Measurements from ENCODE around the gene ABTB2. TPM values are rescaled to one million over a fixed set of nuclear protein-coding genes. Genes with fewer than 3 reads are reported as not detected.

Gene ABTB2
- total RNA-seq, 6 donors from 2014 or later: 1.4 to 6.8 (median 4.7) TPM

GRCh38 chr11:34114014-34114413 is 243.8 kb downstream of the ABTB2 start:
- Histone ChIP-seq H3K27ac (no peak overlapping the region), H3K36me3 (peaks cover 31 to 100% (median 81%) of the 10 kb centered on the region in 4 donors), H3K9me3 (no peaks in the 10 kb centered on the region), H3K4me1 (no peaks in the 10 kb centered on the region), H3K27me3 (no peaks in the 10 kb centered on the region), H3K4me3 (no peak overlapping the region)
- ATAC-seq (ENCODE audit: low FRiP score in 2 of 2) (no peak), DNase-seq (no peak)
- 94 to 95% methylated on average over 2 of the region's 2 CpGs for WGBS, 2 donors
- TF ChIP-seq CTCF (IDR thresholded peaks at IDR 0.05): no peak
- no peak for TF ChIP-seq POLR2AphosphoS5 (IDR thresholded peaks at IDR 0.05)
- no peak for TF ChIP-seq EP300 (IDR thresholded peaks at IDR 0.05)
- no peak for TF ChIP-seq POLR2A (IDR thresholded peaks at IDR 0.05)

- peaks cover 24 to 81% (median 59%) of the 10 kb centered on the region in 4 donors for H3K36me3 ChIP-seq
- peak in 1 of 2 donors; percentile 12 for ATAC-seq (ENCODE audit: low FRiP score in 2 of 2)
- peaks cover 0 to 10% (median 4%) of the 10 kb centered on the region in 4 donors for H3K4me1 ChIP-seq
- 80 to 84% methylated on average over 6 of the region's 6 CpGs for WGBS, 2 donors
- H3K27me3 ChIP-seq: no peaks in the 10 kb centered on the region
- no peaks in the 10 kb centered on the region for H3K9me3 ChIP-seq
- TF ChIP-seq POLR2A (IDR thresholded peaks at IDR 0.05): no peak
- no peak for TF ChIP-seq CTCF (IDR thresholded peaks at IDR 0.05)
- TF ChIP-seq POLR2AphosphoS5 (IDR thresholded peaks at IDR 0.05): no peak
- TF ChIP-seq EP300 (IDR thresholded peaks at IDR 0.05): no peak
- peak in 1 of 2 donors; percentile 35 for DNase-seq
- H3K4me3 ChIP-seq: no peak overlapping the region
- no peak overlapping the region for H3K27ac ChIP-seq
Observed at GRCh38 chr11:34111722-34112270, 246.0 kb downstream of the ABTB2 start.

GRCh38 chr11:34105957-34106504 is 251.8 kb downstream of the ABTB2 start:
- no peaks in the 10 kb centered on the region for H3K9me3 ChIP-seq
- H3K4me3 ChIP-seq: peak overlapping the region; percentile 70 to 93 (median 86)
- no peaks in the 10 kb centered on the region for H3K27me3 ChIP-seq
- ATAC-seq (ENCODE audit: low FRiP score in 2 of 2) (no peak), DNase-seq (no peak)
- peaks cover 0 to 31% (median 7%) of the 10 kb centered on the region in 4 donors for H3K36me3 ChIP-seq
- peaks cover 16 to 30% (median 19%) of the 10 kb centered on the region in 4 donors for H3K4me1 ChIP-seq
- H3K27ac ChIP-seq: peak overlapping the region; percentile 92 to 97 (median 94)
- WGBS, 2 donors: 2 to 3% methylated on average over 6 to 11 of the region's 17 CpGs
- no peak for TF ChIP-seq CTCF (IDR thresholded peaks at IDR 0.05)
- TF ChIP-seq POLR2A (IDR thresholded peaks at IDR 0.05): no peak
- no peak for TF ChIP-seq POLR2AphosphoS5 (IDR thresholded peaks at IDR 0.05)
- no peak for TF ChIP-seq EP300 (IDR thresholded peaks at IDR 0.05)

GRCh38 chr11:34105079-34105956 is 252.5 kb downstream of the ABTB2 start, which contains the start of gene NAT10:
Gene NAT10 (plus strand): TSS chr11:34105629. CDS start chr11:34108226, 2,597 bp downstream.
- TF ChIP-seq POLR2AphosphoS5 (IDR thresholded peaks at IDR 0.05) (peak; percentile 98 to 99), EP300 (IDR thresholded peaks at IDR 0.05) (peak in 1 of 4 donors; percentile 91), CTCF (IDR thresholded peaks at IDR 0.05) (peak in 3 of 6 experiments; percentile 37 to 58 (median 52)), POLR2A (IDR thresholded peaks at IDR 0.05) (peak in 3 of 4 donors; percentile 74 to 87 (median 82))
- Histone ChIP-seq H3K9me3 (no peaks in the 10 kb centered on the region), H3K4me3 (peak within 1 kb of the TSS; percentile 70 to 93 (median 86)), H3K36me3 (peaks cover 3 to 31% (median 8%) of the 10 kb centered on the region in 4 donors), H3K4me1 (peaks cover 16 to 30% (median 19%) of the 10 kb centered on the region in 4 donors), H3K27ac (peak within 1 kb of the TSS; percentile 92 to 97 (median 94)), H3K27me3 (no peaks in the 10 kb centered on the region)
- DNase-seq: peak; percentile 91 to 98
- WGBS, 2 donors: 0 to 1% methylated on average over 25 to 35 of the region's 55 CpGs
- ATAC-seq (ENCODE audit: low FRiP score in 2 of 2): peak; percentile 97 to 99

All from upper lobe of left lung (tissue), 6 donors.